ENCODE data around the gene PSMC3IP. TPM values are rescaled to one million over a fixed set of nuclear protein-coding genes. Genes with fewer than 3 reads are reported as not detected.

The PSMC3IP gene
- total and polyA plus RNA-seq, 2 of the 4 experiments (the other 2 are of a cell fraction): 5.6 to 9.8 TPM

- Histone ChIP-seq H3K9ac (ENCODE audit: low read depth, low read length) (no peak overlapping the region), H3K23ac (ENCODE audit: low read depth, low read length) (peak overlapping the region; percentile 43; the same call in 1 of the 2 replicates), H2BK15ac (ENCODE audit: low read depth, low read length) (no peak overlapping the region), H2AFZ (replicated peaks; ENCODE audit: low read length, poor library complexity) (no peak overlapping the region), H3K56ac (ENCODE audit: extremely low read depth, insufficient read depth, low read length) (no peak overlapping the region), H3K4me1 (ENCODE audit: control insufficient read depth, insufficient read depth, low read length) (peaks cover 7% of the 10 kb centered on the region), H2BK20ac (ENCODE audit: low read depth, low read length) (no peak overlapping the region), H3K9me3 (ENCODE audit: control insufficient read depth, insufficient read depth, low read length) (no peaks in the 10 kb centered on the region), H4K8ac (ENCODE audit: low read depth in 2 of 2, low read length in 2 of 2) (no peak overlapping the region), H3K14ac (replicated peaks; ENCODE audit: low read depth, low read length) (no peak overlapping the region), H2AK9ac (replicated peaks; ENCODE audit: low read depth, low read length, poor library complexity) (peak overlapping the region; percentile 40), H3K9me1 (ENCODE audit: insufficient read depth, low read length) (peaks cover 11% of the 10 kb centered on the region), H2BK5ac (ENCODE audit: low read depth, low read length, poor library complexity, severe bottlenecking) (no peak overlapping the region), H3K27me3 (ENCODE audit: control insufficient read depth, insufficient read depth, low read length) (no peaks in the 10 kb centered on the region), H3K79me1 (ENCODE audit: low read depth in 1 of 2, low read length in 2 of 2) (peaks cover 36 to 86% of the 10 kb centered on the region in 2 experiments; a peak in 3 of 4 replicates), H3K36me3 (ENCODE audit: control insufficient read depth, insufficient read depth, low read length) (peaks cover 74% of the 10 kb centered on the region), H2BK120ac (ENCODE audit: low read depth, low read length) (no peak overlapping the region), H3K4me3 (ENCODE audit: insufficient read depth, low read depth, low read length) (no peak overlapping the region), H2AK5ac (ENCODE audit: low read depth, low read length) (no peak overlapping the region), H3K18ac (ENCODE audit: low read depth, low read length) (no peak overlapping the region), H4K91ac (ENCODE audit: insufficient read depth, low read depth, low read length) (no peak overlapping the region), H4K20me1 (ENCODE audit: insufficient read depth, low read length) (peaks cover 12% of the 10 kb centered on the region; the same call in 1 of the 2 replicates), H3K27ac (ENCODE audit: insufficient read depth, low read length) (no peak overlapping the region), H3K4me2 (ENCODE audit: low read depth, low read length) (no peak overlapping the region), H4K5ac (ENCODE audit: low read depth, low read length) (no peak overlapping the region), H3K4ac (ENCODE audit: low read depth, low read length) (no peak overlapping the region)
- intact Hi-C loops (cut with micrococcal nuclease) (no loop called here), in situ Hi-C loops (cut with MboI; ENCODE audit: low sequenced_read_pairs) (no loop called here), dilution Hi-C loops (cut with HindIII; ENCODE audit: low sequenced_read_pairs, unreplicated experiment) (no loop called here)
- DNase-seq: no peak
- TF ChIP-seq RAD21 (IDR thresholded peaks at IDR 0.05; ENCODE audit: low read length) (no peak), FOS (IDR thresholded peaks at IDR 0.05; ENCODE audit: low read depth, low read length) (no peak)
- POLR2A ChIA-PET (ENCODE audit: unreplicated experiment): no interaction called here
- no CpG with 5 or more reads among the region's 14 CpGs for WGBS, 2 experiments (ENCODE audit: extremely low coverage in 2 of 2, insufficient read length in 1 of 2)
- ATAC-seq (ENCODE audit: low read depth): no peak
- CTCF ChIA-PET: no interaction called here
- BruUV-seq (replicated peaks): no TSS peak
Measured at GRCh38 chr17:42568341-42569111, 9.0 kb downstream of the PSMC3IP start.
